ENCODE data around the gene OBSCN.

The OBSCN gene

DNA sequence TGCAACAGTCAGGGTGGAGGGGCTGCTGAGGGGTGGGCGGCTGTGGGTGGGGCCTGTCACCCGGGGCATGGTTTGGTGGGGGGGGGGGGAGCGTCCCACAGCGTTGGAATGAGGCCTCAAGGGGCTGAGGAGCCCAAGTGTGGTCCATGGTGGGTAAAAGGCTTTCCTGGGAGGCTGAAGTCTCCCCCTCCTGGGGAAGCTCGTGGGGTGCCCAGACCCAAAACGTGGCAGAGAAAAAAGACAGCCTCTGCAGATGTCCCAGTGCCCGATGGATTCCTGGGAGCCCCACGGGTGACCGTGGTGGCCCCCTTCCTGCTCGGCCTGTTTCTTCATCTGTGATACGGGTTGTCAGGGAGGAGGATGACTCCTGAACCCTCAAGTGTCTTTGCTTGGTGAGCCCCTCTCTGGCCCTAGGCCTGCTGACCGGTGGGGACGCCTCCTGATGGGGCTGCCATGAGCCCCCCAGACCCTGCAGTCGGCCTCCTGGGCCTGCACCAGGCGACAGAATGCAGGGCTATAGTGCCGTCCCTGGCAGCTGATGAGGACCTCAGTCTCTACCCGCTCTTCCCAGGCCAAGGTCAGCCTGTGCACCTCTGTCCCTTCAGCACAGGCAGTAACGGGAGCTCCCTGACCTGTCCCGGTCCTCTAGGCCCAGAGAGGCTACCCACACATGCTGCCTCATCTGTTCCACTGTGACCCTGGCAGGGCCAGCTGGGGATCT lies 1.1 kb downstream of the OBSCN start:
- Histone ChIP-seq H3K27me3 (ENCODE audit: insufficient read depth, low read length) (no peaks in the 10 kb centered on the region), H3K4me3 (ENCODE audit: low read length) (no peak overlapping the region), H2AFZ (ENCODE audit: low read depth, low read length) (no peak overlapping the region), H3K36me3 (ENCODE audit: insufficient read depth, low read length) (no peaks in the 10 kb centered on the region), H3K4me1 (ENCODE audit: insufficient read depth, low read length) (peaks cover 19% of the 10 kb centered on the region), H3K9me3 (ENCODE audit: low read length) (no peaks in the 10 kb centered on the region)

DNA sequence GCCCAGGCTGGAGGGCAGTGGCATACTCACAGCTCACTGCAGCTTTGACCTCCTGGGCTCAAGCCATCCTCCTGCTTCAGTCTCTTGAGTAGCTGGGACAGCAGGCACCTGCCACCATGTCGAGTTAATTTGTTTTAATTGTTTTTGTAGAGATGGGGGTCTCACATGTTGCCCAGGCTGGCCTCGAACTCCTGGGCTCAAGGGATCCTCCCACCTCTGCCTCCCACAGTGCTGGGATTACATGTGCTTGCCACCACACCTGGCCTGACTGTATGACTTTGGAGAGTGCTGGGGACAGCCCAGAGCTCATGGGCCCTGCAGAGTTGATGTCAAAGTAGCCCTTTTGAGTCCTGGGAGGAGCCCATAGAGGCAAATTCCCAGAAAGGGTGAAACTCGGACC lies 1.8 kb downstream of the OBSCN start:
- H3K27me3 ChIP-seq (ENCODE audit: insufficient read depth, low read length) = no peaks in the 10 kb centered on the region
- H3K9me3 ChIP-seq (ENCODE audit: low read length) = no peaks in the 10 kb centered on the region
- peaks cover 19% of the 10 kb centered on the region for H3K4me1 ChIP-seq (ENCODE audit: insufficient read depth, low read length)
- H3K36me3 ChIP-seq (ENCODE audit: insufficient read depth, low read length) = no peaks in the 10 kb centered on the region
- no peak overlapping the region for H3K4me3 ChIP-seq (ENCODE audit: low read length)
- H2AFZ ChIP-seq (ENCODE audit: low read depth, low read length) = no peak overlapping the region

DNA sequence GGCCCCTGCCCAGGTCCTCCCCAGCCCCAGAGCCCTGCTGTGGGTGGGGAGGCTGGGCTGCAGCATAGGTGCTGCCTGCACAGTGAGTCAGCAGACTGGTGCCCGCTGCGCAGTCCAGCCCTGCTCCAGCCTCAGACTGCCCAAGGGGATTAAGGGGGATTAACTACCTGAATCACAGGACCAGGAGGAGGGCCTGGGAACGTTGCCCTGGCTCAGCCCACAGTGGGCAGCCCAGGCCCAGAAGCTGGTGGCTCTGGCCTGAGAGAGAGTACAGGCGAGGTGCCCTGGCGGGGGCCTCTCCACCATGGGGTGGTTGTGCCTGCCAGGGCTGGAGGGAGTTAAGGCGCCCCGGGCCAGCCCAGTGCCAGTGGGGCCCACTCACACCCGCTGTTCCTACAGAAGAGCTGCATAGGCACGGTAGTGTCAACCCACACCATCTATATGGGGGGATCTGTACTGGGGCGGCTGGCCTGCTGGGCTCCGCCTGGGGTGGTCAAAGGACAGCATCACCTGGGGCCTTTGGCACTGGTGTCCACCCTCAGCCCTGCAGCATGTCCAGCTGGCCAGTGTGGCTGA lies 2.3 kb downstream of the OBSCN start:
- peaks cover 19% of the 10 kb centered on the region for H3K4me1 ChIP-seq (ENCODE audit: insufficient read depth, low read length)
- H3K27me3 ChIP-seq (ENCODE audit: insufficient read depth, low read length) = no peaks in the 10 kb centered on the region

GRCh38 chr1:228210712-228211530 lies 3.1 kb downstream of the OBSCN start:
- H3K36me3 ChIP-seq (ENCODE audit: insufficient read depth, low read length) = no peaks in the 10 kb centered on the region
- H3K4me3 ChIP-seq (ENCODE audit: low read length) = no peak overlapping the region
- H3K9me3 ChIP-seq (ENCODE audit: low read length) = no peaks in the 10 kb centered on the region
- peaks cover 13% of the 10 kb centered on the region for H3K4me1 ChIP-seq (ENCODE audit: insufficient read depth, low read length)
- no peaks in the 10 kb centered on the region for H3K27me3 ChIP-seq (ENCODE audit: insufficient read depth, low read length)
- H2AFZ ChIP-seq (ENCODE audit: low read depth, low read length) = no peak overlapping the region

More for the DNA sequence above, 2.3 kb downstream of the OBSCN start:
- H3K9me3 ChIP-seq (ENCODE audit: low read length) = no peaks in the 10 kb centered on the region
- H3K36me3 ChIP-seq (ENCODE audit: insufficient read depth, low read length) = no peaks in the 10 kb centered on the region
- no peak overlapping the region for H3K4me3 ChIP-seq (ENCODE audit: low read length)
- H2AFZ ChIP-seq (ENCODE audit: low read depth, low read length) = no peak overlapping the region

GRCh38 chr1:228211531-228212414 lies 3.9 kb downstream of the OBSCN start:
- no peak overlapping the region for H2AFZ ChIP-seq (ENCODE audit: low read depth, low read length)
- H3K4me1 ChIP-seq (ENCODE audit: insufficient read depth, low read length) = peaks cover 8% of the 10 kb centered on the region
- H3K27me3 ChIP-seq (ENCODE audit: insufficient read depth, low read length) = no peaks in the 10 kb centered on the region
- no peak overlapping the region for H3K4me3 ChIP-seq (ENCODE audit: low read length)
- no peaks in the 10 kb centered on the region for H3K36me3 ChIP-seq (ENCODE audit: insufficient read depth, low read length)
- H3K9me3 ChIP-seq (ENCODE audit: low read length) = no peaks in the 10 kb centered on the region

- Histone ChIP-seq H3K36me3 (ENCODE audit: insufficient read depth, low read length) (no peaks in the 10 kb centered on the region), H3K4me1 (ENCODE audit: insufficient read depth, low read length) (peaks cover 8% of the 10 kb centered on the region), H3K27me3 (ENCODE audit: insufficient read depth, low read length) (no peaks in the 10 kb centered on the region), H3K9me3 (ENCODE audit: low read length) (no peaks in the 10 kb centered on the region), H3K4me3 (ENCODE audit: low read length) (no peak overlapping the region), H2AFZ (ENCODE audit: low read depth, low read length) (no peak overlapping the region)
These were observed 4.6 kb downstream of the OBSCN start for GRCh38 chr1:228212415-228212965.

DNA sequence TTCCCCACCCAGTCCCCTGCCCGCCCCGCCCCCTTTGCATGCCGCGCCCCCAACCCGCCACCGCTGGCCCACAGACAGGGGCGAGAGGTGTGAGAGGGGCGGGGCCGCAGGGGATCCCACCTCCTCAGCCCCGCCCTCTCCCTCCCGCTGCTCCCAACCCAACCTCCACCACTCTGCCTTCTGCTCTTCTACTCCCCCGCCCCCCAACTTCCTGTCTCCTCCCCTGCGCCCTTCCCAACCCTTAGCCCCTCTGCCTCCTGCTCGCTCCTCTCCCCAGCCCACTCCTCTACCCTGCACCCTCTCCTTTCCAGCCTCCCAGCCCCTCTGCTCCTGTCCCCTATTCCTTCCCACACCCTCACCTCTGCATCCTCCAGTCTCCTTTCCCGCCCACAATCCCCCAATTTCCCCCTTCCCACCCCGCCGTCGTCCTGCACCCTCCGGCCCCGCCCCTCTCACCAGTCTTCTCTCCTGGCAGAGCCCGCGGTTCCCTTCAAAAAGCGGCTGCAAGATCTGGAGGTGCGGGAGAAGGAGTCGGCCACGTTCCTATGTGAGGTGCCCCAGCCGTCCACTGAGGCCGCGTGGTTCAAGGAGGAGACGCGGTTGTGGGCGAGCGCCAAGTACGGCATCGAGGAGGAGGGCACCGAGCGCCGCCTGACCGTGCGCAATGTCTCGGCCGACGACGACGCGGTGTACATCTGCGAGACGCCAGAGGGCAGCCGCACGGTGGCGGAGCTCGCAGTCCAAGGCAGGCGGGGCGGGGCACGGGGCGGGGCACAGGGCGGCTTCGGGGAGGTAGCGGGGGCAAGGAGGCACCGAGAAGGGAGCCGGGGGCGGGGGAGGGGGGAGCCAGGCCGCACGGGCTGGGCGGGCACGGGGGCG lies 5.4 kb downstream of the OBSCN start:
- H3K36me3 ChIP-seq (ENCODE audit: insufficient read depth, low read length) = no peaks in the 10 kb centered on the region
- H3K9me3 ChIP-seq (ENCODE audit: low read length) = no peaks in the 10 kb centered on the region
- H3K4me3 ChIP-seq (ENCODE audit: low read length) = peak overlapping the region; percentile 47
- no peak overlapping the region for H2AFZ ChIP-seq (ENCODE audit: low read depth, low read length)
- H3K27me3 ChIP-seq (ENCODE audit: insufficient read depth, low read length) = no peaks in the 10 kb centered on the region
- peaks cover 4% of the 10 kb centered on the region for H3K4me1 ChIP-seq (ENCODE audit: insufficient read depth, low read length)

DNA sequence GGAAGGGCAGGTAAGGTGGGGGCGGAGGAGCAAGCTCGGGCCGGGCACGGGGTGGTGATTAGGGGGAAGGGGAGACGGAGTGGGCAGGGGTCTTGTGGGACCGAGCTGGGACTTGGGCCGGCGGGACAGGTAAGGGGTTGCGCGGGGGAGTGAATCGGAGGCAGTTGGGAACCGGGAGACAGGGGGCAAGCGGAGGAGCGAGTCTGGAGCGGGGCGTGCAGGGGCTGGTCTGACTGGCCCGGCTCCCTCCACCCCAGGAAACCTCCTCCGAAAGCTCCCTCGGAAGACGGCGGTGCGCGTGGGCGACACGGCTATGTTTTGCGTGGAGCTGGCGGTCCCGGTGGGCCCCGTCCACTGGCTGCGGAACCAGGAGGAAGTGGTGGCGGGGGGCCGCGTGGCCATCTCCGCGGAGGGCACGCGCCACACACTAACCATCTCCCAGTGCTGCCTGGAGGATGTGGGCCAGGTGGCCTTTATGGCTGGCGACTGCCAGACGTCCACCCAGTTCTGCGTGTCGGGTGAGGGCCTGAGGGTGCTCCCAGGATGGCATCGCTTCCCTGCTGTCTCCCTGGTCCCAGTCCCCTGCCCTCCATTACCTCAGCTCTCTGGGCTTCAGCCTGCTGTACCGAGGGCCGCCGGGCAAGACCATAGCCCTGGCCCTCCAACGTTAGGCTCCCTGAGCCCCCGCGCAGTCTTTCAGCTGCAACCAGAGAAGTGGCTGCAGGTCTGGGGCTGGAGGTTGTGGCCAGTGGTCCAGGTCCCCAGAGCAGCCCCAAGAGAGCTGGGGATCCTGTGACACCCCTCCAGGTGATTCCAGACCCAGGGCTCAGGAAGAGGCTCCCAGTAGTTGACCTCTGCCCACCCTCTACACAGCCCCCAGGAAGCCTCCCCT lies 6.3 kb downstream of the OBSCN start:
- Histone ChIP-seq H3K4me3 (ENCODE audit: low read length) (no peak overlapping the region), H3K36me3 (ENCODE audit: insufficient read depth, low read length) (no peaks in the 10 kb centered on the region), H2AFZ (ENCODE audit: low read depth, low read length) (no peak overlapping the region), H3K4me1 (ENCODE audit: insufficient read depth, low read length) (no peaks in the 10 kb centered on the region), H3K27me3 (ENCODE audit: insufficient read depth, low read length) (no peaks in the 10 kb centered on the region), H3K9me3 (ENCODE audit: low read length) (no peaks in the 10 kb centered on the region)

GRCh38 chr1:228214921-228215662 lies 7.2 kb downstream of the OBSCN start:
- Histone ChIP-seq H3K27me3 (ENCODE audit: insufficient read depth, low read length) (no peaks in the 10 kb centered on the region), H3K4me3 (ENCODE audit: low read length) (no peak overlapping the region), H3K9me3 (ENCODE audit: low read length) (no peaks in the 10 kb centered on the region), H3K4me1 (ENCODE audit: insufficient read depth, low read length) (no peaks in the 10 kb centered on the region), H3K36me3 (ENCODE audit: insufficient read depth, low read length) (no peaks in the 10 kb centered on the region), H2AFZ (ENCODE audit: low read depth, low read length) (no peak overlapping the region)

- H3K27me3 ChIP-seq (ENCODE audit: insufficient read depth, low read length) = no peaks in the 10 kb centered on the region
- no peak overlapping the region for H2AFZ ChIP-seq (ENCODE audit: low read depth, low read length)
- no peaks in the 10 kb centered on the region for H3K9me3 ChIP-seq (ENCODE audit: low read length)
- H3K4me3 ChIP-seq (ENCODE audit: low read length) = no peak overlapping the region
- H3K4me1 ChIP-seq (ENCODE audit: insufficient read depth, low read length) = no peaks in the 10 kb centered on the region
- H3K36me3 ChIP-seq (ENCODE audit: insufficient read depth, low read length) = no peaks in the 10 kb centered on the region
These were observed 7.8 kb downstream of the OBSCN start for GRCh38 chr1:228215663-228216116.

All from neuron (in vitro differentiated cells).